HG02840 (cell line): ENCODE data around the gene RASGRF2.

Source experiments
- ATAC-seq: cut with Tn5 transposase; IDR thresholded peaks from one replicate; pipeline ENCODE4 v1.9.1; 2021; ENCODE audit warnings: mild to moderate bottlenecking, moderate library complexity, moderate number of reproducible peaks; ENCODE audit not compliant: unreplicated experiment, low FRiP score

The RASGRF2 gene

GRCh38 chr5:81191726-81192372, 231.7 kb downstream of the RASGRF2 start:
- ATAC-seq, result no peak

DNA sequence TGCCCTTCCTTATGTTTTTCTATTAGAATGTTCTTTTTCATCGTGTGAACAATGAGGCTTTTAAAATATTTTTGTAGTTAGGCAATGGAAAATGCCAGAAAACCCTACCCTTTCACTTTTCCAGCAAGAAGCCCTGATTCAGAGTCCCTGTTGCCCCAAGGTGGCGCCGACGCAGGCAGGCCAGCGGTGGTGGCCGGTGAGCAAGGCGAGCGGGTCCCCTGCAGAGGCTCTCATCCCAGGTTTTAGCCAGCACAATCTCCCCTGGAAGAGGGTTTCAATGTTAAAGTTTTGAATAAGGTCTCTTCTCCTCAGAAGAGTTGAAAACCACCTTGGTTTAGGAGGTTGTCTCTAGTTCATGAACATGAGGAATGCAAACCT, 232.2 kb downstream of the RASGRF2 start:
- ATAC-seq, result no peak

DNA sequence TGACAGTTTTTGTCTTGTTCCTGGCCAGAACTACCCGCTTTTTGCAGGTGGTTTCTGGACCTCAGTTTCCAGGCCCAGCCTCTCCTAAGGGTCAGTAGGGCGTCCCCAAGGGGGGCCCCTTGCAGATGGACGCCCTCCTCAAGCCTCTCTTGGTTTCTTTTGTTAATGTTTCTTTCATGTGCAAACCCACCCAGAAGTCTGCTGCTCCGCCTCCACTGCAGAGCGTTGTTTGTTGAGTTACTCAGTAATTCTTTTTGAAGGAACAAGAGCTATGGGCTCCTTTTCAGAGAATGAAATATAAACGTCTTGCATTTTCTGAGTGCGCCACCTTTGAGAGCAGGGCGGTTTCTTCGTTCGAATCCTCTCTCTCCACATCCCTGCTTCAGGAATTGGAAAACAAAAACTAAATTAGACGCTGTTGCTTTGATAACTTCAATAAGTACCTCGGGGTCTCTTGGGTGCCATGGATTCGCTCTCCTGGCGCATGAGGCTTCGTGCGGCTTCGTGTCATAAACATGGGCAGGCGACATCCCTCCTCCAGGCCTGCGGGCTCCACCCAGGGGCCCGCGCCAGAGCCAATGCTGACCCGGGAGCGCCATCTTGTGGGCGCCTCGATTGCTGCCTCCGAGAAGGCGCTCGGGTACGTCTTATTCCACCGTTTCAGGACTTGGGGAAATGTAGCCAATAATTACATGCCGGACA, 234.6 kb downstream of the RASGRF2 start:
- peak; percentile 72 for ATAC-seq

- ATAC-seq, result no peak
These were observed 235.3 kb downstream of the RASGRF2 start for GRCh38 chr5:81195335-81195929.

- ATAC-seq, result no peak
These were observed 242.5 kb downstream of the RASGRF2 start for GRCh38 chr5:81202655-81203054.

GRCh38 chr5:81203729-81204128, 243.6 kb downstream of the RASGRF2 start:
- no peak for ATAC-seq

DNA sequence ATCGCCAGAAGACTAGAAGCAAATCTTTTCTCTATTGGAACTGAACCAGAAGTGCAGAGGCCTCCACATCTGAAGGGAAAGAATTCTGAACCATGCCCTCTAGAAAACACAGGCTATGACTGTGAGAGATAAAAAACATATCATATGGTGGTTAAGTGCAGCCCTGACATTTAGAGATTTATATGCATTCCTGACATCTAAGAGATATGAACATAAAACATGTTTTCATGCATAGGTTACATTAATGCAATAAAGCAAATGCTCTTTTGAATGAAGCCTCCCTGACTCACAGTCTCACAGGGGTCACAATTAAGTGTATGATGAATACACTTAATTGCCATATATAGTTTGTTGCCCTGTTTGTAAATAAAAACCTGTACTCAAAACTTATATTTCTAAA, 244.0 kb downstream of the RASGRF2 start:
- ATAC-seq, result no peak

- ATAC-seq, result no peak
These were observed 244.9 kb downstream of the RASGRF2 start for GRCh38 chr5:81205058-81205457.

DNA sequence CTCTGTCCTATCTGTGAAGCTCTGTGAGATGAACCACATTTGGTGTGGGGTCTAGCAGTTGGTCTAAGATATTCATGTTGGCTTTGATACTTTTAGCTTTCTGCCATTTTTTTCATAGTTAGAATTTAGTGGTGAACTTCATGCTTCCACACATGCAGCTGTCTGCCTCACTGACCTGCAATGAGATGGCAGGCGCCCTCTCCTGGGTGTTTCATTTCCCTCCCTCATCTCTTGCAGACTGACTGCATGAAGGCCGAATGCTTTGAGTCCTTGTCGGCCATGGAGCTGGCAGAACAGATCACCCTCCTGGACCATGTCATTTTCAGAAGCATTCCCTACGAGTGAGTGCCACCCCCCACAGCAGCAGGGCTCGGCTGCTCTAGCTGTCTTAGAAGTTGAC, 246.8 kb downstream of the RASGRF2 start:
- no peak for ATAC-seq

DNA sequence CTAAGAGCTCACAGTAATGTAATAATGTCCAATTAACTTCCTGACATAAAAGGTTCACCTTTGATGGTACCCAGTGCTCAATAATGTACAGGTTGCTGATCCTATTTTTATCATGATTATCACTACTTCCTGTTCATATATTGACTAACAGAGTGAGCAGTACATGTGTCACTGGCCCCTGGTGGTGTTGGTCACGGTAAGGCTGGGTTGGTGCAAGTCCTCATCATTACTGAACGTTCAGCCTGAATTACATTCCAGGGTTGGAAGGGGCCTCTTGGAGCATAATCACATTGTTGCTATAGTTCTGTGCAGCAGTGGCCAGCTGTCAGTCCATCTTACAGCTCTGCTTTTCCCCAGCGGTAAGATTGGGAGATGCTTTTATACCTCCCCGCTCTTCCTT, 248.7 kb downstream of the RASGRF2 start:
- ATAC-seq, result no peak

DNA sequence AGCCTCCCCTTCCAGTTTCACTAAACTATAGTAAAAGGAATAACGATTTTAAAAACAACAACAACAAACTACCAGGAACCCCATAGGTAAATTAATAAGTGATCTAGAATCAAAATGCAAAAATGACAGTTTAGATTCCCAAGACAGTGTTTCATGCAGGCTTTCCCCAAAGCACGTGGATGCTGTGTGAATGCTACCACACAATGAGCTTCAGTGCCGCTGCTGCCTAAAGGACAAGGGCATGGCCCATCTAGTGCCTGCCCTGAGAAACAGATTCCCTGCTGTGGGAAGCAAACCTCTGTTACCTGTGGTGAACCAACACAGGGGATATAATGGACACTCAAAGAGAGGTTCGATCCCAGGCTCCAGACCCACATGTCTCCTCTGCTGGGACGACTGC, 249.2 kb downstream of the RASGRF2 start:
- no peak for ATAC-seq

DNA sequence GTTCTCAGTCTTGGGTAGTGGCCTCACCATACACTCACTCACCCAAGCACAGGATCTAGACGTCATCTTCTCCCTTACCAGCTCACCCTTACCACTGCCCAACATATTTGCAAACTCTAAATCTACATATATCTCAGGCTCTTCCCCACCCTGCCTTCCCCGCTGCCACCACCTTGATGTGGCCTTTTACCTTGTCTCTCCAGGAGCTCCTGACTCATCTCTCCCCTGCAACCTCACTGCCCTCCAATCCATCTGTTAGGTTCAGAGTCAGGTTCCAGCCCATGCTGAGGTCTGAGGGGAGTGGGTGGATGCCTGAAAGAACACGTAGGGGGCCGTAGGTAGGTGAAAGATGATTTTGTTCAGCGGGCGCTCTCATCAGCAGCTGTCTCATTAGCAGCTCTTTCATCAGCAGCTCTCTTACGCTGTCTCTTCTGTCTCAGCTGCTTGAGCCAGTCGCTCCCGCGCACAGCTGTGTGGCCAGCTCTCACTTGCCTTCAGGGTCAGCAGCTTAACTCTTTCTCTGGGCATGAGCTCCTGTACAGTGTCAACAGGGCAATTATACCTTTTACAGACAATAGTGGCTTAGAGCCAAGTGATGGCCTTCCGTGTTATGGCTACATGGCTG, 249.8 kb downstream of the RASGRF2 start:
- ATAC-seq, result no peak

DNA sequence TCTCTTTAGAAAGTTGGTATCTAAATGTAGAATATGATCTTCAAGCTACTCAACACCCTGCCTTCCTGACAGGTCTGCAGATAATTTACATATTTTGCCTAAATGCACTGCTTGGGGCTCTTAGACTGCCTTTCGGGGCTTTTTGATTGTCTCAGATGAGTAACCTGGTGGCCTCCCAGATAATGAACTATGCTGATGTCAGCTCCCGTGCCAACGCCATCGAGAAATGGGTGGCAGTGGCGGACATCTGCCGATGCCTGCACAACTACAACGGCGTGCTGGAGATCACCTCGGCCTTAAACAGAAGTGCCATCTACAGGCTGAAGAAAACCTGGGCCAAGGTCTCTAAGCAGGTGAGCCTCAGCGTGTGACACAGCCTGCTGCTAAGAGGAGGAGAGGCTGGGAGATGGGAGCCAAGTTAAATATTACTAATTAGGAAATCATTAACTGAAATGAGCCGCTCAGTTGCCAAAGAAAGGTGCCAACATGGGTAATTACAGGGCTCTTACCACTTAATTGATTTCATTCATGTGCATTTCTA, 252.1 kb downstream of the RASGRF2 start:
- ATAC-seq, result peak; percentile 46

DNA sequence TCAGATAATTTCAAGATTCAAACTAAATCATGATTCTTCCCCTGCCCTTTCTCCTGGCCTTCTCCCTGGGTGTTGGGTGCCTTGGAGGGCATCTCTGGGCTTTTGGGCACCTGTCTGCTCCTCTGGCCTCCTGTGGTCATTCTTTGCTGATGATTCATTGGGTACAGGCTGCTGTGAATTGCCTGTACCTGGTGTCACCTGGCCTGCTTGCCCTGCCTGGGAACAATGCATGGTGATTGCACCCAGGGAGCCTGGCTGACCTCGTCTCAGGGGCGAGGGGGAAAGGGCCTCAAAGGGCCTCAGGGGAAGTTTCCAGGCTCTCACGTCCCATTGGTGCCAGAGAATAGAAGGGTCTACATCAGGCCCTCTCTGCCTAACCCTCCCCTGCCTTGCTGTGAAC, 252.9 kb downstream of the RASGRF2 start:
- ATAC-seq, result no peak

GRCh38 chr5:81214848-81215247, 254.7 kb downstream of the RASGRF2 start:
- no peak for ATAC-seq

DNA sequence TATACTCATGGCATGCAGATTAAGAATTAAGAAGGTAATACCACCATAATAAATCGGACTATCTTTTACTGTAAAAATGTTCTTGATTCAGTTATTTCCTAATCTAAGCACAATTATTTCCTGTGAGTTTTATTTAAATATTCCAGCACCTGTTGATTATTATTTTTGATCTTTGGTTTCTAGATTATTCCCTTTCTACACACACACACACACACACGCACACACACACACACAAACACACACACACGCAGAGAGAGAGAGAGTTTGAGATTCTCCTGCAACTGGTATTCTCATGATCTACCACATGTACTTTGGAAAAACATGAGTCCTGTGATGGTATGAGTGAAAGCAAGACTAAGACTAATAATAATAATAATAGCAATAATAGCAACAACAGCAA, 256.0 kb downstream of the RASGRF2 start:
- no peak for ATAC-seq

DNA sequence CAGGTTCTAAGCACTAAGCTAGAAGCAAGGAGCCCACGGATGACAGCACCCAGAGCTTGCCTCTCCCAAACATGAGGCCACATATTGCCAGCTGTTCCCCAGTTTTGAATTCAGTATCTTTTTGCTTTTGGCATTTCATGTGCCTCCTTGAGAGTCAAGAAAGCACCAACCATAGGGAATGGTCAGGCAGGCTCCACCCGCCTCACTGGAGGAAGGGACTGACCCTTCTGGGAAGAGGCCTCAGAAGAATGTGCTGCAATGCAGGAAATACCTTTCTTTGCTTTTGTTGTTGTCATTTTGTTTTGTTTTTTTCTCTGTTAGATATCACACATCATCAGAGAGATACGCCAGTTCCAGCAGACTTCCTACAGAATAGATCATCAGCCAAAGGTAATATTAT, 259.2 kb downstream of the RASGRF2 start:
- no peak for ATAC-seq

DNA sequence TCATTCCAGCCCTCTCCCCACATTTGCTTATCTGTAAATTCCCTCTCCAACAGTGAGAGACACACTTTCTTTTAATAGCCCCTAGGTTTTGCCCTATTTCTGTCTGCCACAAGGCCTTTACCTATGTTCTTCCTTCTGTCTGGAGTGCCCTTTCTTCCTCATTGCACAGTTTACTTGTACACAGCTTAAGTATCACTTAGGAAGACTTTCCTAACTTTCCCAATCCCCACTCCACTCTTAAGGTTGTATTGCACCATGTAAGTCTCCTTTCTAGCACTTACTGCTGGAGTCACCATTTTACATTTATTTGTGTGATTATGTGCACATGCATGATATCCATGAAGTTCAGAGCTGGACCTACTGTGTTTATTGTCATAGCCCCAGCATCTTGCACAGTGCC, 262.1 kb downstream of the RASGRF2 start:
- no peak for ATAC-seq

GRCh38 chr5:81225463-81225862, 265.3 kb downstream of the RASGRF2 start:
- ATAC-seq, result no peak

DNA sequence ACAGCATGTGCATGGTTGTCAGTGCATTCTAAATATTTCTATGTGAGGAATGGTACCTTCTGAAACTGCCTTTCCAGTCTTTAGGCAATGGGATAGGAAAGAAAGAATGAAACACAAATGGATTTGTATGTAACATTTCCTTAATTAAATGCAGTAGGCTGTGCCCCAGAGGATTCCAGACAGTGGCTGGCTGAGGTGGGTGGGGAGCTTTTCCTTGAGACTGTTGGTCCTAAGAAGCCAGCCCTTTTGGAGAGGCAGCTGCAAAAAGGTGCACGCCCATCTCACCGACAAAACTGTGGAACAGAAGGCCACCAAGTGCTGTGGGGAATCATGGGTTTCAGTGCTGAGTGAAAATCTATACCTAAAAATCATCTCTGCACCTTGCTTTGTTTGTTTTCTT, 266.1 kb downstream of the RASGRF2 start:
- no peak for ATAC-seq

GRCh38 chr5:81226949-81227348, 266.8 kb downstream of the RASGRF2 start:
- no peak for ATAC-seq
